Cardiac muscle cell (in vitro differentiated cells and primary cell): ENCODE data around the gene TIGD1. TPM values are rescaled to one million over a fixed set of nuclear protein-coding genes. Genes with fewer than 3 reads are reported as not detected.
A peak's percentile ranks its signal among the peaks of the same experiment; 100 is the strongest.

Source experiments
- DNase-seq, 2 donors: peaks; one replicate each; pipeline versions ENCODE4 v3.0.0 to v3.0.0-alpha.2; 2010 to 2017; ENCODE audit warnings: low read depth in 1 of 2, low spot score in 1 of 2
- H3K27ac ChIP-seq: fragments of 200-600 bp; sonication (generic); 2 replicates; pipeline ENCODE4 v1.5.1; 2016
- H3K27me3 ChIP-seq: fragments of 200-600 bp; sonication (generic); 2 replicates; pipeline ENCODE4 v1.6.0; 2016; ENCODE audit warnings: control low read depth
- H3K36me3 ChIP-seq: fragments of 200-600 bp; sonication (generic); 2 replicates; pipeline ENCODE4 v1.5.1; 2016; ENCODE audit warnings: control low read depth
- H3K4me1 ChIP-seq: fragments of 200-600 bp; sonication (generic); 2 replicates; pipeline ENCODE4 v1.8.1; 2017; ENCODE audit warnings: low read depth, mild to moderate bottlenecking, mixed run types
- H3K4me3 ChIP-seq: fragments of 200-600 bp; sonication (generic); 2 replicates; pipeline ENCODE4 v1.5.1; 2016; ENCODE audit warnings: mild to moderate bottlenecking
- H3K9me3 ChIP-seq: fragments of 200-600 bp; sonication (generic); 2 replicates; pipeline ENCODE4 v1.5.1; 2017; ENCODE audit warnings: low read depth, mild to moderate bottlenecking, control low read depth
- polyA plus RNA-seq: library from polyadenylated mRNA; unstranded; fragments of >200 nt; fragmentation: Nextera tagmentation; extraction: Ambion mirVana; gene quantifications from 2 replicates; pipeline ENCODE4 v1.2.1, GENCODE V29; 2016
- total RNA-seq: library from RNA; depleted of rRNA; stranded (reverse); fragments of >200 nt; gene quantifications from 2 replicates; pipeline ENCODE4 v1.2.3, GENCODE V29; 2016
- TF ChIP-seq, protein P1 (sequence below): IDR thresholded peaks from 2 replicates; pipeline ENCODE4 v1.5.1; 2012; ENCODE audit warnings: low read depth, mild to moderate bottlenecking, low read length

TIGD1 gene
- total and polyA plus RNA-seq, 2 experiments from 2014 or later = 10.6 to 12.5 TPM

DNA sequence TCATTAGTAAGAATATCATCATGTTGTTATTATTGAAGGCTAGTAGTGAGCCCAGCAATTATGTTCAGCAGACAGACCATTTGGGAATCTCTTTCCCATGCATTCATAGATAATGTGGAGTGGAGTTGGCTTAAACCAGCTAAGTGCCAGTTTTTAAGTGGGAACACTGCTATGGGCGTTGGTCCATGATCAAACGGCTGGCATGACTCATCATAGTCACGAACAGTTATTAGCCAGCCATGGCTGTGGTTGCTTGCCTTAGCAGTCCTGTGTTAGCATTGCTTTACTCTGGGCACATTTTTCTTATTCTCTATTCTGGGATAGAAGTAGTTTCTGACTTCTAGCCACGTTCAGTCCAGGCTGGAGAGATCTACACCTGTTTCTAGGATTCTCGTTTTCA is 17.8 kb upstream of the TIGD1 start:
- DNase-seq = peak in 1 of 2 donors; percentile 38
- Histone ChIP-seq H3K27ac (no peak overlapping the region), H3K4me3 (no peak overlapping the region), H3K36me3 (peaks cover 48% of the 10 kb centered on the region), H3K27me3 (no peaks in the 10 kb centered on the region), H3K9me3 (no peaks in the 10 kb centered on the region), H3K4me1 (no peaks in the 10 kb centered on the region)
- TF ChIP-seq, protein P1, sequence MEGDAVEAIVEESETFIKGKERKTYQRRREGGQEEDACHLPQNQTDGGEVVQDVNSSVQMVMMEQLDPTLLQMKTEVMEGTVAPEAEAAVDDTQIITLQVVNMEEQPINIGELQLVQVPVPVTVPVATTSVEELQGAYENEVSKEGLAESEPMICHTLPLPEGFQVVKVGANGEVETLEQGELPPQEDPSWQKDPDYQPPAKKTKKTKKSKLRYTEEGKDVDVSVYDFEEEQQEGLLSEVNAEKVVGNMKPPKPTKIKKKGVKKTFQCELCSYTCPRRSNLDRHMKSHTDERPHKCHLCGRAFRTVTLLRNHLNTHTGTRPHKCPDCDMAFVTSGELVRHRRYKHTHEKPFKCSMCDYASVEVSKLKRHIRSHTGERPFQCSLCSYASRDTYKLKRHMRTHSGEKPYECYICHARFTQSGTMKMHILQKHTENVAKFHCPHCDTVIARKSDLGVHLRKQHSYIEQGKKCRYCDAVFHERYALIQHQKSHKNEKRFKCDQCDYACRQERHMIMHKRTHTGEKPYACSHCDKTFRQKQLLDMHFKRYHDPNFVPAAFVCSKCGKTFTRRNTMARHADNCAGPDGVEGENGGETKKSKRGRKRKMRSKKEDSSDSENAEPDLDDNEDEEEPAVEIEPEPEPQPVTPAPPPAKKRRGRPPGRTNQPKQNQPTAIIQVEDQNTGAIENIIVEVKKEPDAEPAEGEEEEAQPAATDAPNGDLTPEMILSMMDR = no peak

DNA sequence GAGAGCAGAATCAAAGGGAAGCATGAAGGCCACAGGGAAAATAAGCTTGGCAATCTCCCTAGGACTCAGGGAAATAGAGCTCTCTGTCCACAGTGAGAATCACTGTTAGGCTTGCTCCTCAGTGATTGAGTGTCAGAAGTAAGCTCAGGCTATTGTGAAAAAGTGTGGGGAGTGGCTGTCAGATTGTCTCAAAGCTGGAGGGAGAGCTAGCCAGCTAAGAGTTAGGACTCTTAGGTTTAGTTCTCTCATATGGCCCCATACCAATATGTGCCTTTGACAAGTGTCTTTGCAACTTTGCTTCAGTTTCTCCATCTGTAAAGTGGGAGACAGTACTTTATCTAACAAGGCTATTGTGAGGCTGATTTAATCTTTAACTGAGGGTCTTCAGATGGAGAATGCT is 17.4 kb upstream of the TIGD1 start:
- H3K36me3 ChIP-seq = peaks cover 48% of the 10 kb centered on the region
- no peaks in the 10 kb centered on the region for H3K27me3 ChIP-seq
- TF ChIP-seq, protein P1 = no peak
- H3K27ac ChIP-seq = no peak overlapping the region
- no peak for DNase-seq
- no peak overlapping the region for H3K4me3 ChIP-seq
- H3K9me3 ChIP-seq = no peaks in the 10 kb centered on the region
- H3K4me1 ChIP-seq = no peaks in the 10 kb centered on the region

DNA sequence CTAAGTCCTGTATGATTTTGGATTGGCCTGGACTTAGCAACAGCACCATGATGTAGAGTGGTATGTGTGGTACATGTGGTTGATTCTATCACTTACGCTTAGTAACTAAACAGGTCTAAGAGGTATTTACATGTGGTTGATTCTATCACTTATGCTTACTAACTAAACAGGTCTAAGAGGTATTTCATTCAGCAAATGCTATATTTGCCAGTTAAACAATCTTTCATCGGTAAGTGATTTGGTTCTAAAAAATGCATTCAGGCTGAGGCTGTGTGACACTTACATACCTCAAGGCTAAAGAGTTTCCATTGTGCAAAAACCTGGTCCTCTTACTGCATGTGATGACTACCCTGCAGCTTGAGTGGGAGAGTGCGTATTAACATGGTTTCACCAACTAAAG is 13.2 kb upstream of the TIGD1 start:
- TF ChIP-seq, protein P1 = no peak
- no peaks in the 10 kb centered on the region for H3K9me3 ChIP-seq
- H3K27me3 ChIP-seq = no peaks in the 10 kb centered on the region
- peaks cover 51% of the 10 kb centered on the region for H3K36me3 ChIP-seq
- no peak for DNase-seq
- H3K4me3 ChIP-seq = no peak overlapping the region
- H3K27ac ChIP-seq = no peak overlapping the region
- no peaks in the 10 kb centered on the region for H3K4me1 ChIP-seq

- H3K4me3 ChIP-seq = no peak overlapping the region
- H3K27ac ChIP-seq = no peak overlapping the region
- no peaks in the 10 kb centered on the region for H3K27me3 ChIP-seq
- TF ChIP-seq, protein P1 = no peak
- H3K9me3 ChIP-seq = no peaks in the 10 kb centered on the region
- DNase-seq = no peak
- H3K4me1 ChIP-seq = no peaks in the 10 kb centered on the region
- H3K36me3 ChIP-seq = peaks cover 50% of the 10 kb centered on the region
These were observed 12.3 kb upstream of the TIGD1 start for GRCh38 chr2:232562515-232563151.

- Histone ChIP-seq H3K4me1 (peaks cover 2% of the 10 kb centered on the region), H3K9me3 (no peaks in the 10 kb centered on the region), H3K27me3 (no peaks in the 10 kb centered on the region), H3K27ac (no peak overlapping the region), H3K36me3 (peaks cover 26% of the 10 kb centered on the region), H3K4me3 (no peak overlapping the region)
- no peak for DNase-seq
- TF ChIP-seq, protein P1 = no peak
These were observed 6.1 kb upstream of the TIGD1 start for GRCh38 chr2:232556426-232556825.

DNA sequence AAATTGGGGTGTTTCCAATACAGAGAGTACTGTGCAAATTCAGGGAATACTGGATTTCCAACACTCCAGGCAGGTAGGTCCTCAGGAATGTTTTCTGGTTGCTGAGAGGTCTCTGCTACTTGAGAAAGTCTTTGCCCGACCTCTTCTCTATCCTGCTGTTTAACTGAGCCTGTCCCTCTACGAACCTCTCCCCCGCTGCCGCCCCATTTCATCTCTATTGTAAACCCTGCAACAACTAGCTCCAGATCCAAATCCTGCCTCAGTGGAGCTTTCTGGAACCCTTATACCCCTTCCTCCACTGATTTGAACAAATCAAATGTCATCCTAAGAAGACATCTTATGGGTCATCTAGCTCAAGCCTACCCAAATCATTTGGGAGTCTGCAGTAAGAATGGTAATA is 1.4 kb upstream of the TIGD1 start:
- H3K36me3 ChIP-seq = peaks cover 3% of the 10 kb centered on the region
- no peaks in the 10 kb centered on the region for H3K9me3 ChIP-seq
- no peak overlapping the region for H3K27ac ChIP-seq
- H3K4me3 ChIP-seq = peak overlapping the region; percentile 40
- no peaks in the 10 kb centered on the region for H3K27me3 ChIP-seq
- TF ChIP-seq, protein P1 = no peak
- no peak for DNase-seq
- peaks cover 3% of the 10 kb centered on the region for H3K4me1 ChIP-seq
